ENCODE measurements around the gene WNT4.
"Not testable (repeated sequence)": the region's sequence is repeated elsewhere in the genome, so short reads cannot be mapped to it uniquely, and the experiment has no call there.

Gene WNT4

DNA sequence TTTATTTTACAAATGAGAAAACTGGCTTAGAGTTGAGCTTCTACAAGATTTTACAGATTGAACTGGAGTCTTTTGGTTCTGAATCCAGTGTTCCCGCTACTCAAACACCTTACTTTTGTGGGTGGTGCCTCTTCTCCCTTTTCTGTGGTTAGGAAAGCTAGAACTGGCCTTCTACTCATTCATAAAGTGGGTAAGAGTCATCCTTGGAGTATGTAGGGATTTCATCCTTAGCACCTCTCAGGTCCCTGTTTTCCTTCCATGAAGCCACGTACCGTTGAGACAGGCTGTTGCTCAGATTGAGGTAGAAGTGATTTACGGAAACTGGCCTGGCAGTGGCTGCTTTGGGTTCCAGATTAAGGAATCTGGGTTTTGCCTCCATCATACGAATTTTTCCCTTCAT lies 35.8 kb downstream of the WNT4 start:
- DNase-seq = no peak

- DNase-seq = peak; percentile 49
Observed at GRCh38 chr1:22105611-22106207, 37.2 kb downstream of the WNT4 start.

DNA sequence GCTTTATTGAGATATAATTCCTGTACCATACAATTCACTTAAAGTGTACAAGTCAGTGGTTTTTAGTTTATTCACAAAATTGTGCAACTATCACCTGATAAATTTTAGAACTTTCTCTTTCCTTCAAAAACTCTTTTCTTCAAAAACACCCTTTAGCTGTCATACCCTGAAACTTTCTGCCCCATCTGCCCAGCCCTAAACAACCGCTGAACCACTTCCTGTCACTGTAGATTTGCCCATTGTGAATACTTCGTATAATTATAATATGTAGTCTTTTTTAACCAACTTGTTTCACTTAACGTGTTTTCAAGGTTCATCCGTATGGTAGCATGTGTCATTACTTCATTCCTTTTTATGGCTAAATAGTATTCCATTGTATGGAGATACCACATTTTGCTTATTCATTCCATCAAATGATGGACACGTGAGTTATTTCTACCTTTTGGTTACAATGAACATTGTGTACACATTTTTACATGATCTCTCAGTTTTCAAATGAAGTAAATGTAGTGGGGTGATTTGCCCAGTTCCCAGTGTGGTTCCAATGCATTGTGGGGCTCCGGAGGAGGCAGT lies 37.9 kb downstream of the WNT4 start:
- no peak for DNase-seq

GRCh38 chr1:22104094-22104493 lies 38.8 kb downstream of the WNT4 start:
- no peak for DNase-seq

DNA sequence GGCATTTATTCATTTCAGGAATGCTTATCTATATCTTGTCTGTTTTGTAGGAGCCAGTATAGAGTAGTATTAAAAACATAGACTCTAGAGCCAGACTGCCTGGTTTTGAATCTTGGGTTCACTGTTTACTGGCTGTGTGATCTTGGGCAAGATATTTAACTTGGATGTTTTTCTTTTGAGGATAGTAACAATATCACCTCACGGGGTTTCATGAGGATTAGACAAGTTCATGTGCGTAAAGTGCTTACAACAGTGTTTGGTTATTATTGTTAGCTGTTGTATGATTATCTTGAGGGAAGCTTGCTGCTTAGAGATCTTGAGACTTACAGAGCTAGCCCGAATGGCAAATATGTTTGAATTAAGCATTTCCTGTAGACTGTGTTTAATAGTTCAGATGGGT lies 40.2 kb downstream of the WNT4 start:
- no peak for DNase-seq

DNA sequence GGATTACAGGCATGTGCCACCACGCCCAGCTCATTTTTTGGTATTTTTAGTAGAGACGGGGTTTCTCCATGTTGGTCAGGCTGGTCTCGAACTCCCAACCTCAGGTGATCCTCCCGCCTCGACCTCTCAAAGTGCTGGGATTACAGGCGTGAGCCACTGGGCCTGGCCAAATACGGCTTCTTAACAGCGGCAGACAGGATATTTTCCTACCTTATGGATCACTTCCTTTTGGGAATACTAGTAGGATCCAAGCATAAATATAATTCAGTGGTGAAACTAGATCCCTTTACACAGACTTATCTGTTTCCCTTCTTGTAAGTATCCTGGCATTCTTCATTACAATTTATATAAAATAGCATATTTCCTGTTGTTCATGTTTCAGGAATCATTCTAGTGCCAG lies 40.9 kb downstream of the WNT4 start:
- no peak for DNase-seq

GRCh38 chr1:22101199-22101598 lies 41.7 kb downstream of the WNT4 start:
- no peak for DNase-seq

DNA sequence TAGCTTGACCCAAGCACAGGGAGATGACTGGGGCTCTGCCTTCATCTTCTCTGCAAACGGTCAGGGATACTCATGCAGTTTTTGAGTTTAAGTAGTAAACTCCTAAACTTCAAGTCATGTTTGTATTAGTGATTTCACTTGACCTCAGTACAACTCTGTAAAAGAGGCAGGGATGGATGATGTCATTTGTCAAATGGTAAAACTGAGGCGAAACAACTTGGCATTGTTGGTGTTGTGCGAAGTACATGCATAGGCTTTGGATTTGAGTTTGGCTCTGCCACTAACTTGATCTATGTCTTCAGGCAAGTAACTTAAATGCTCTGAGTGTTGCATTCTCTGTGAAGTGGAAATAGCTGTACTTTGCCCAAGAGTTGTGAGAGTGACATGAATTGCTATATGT lies 42.7 kb downstream of the WNT4 start:
- DNase-seq = no peak

GRCh38 chr1:22098752-22099151 lies 44.1 kb downstream of the WNT4 start:
- no peak for DNase-seq

GRCh38 chr1:22096463-22096862 lies 46.4 kb downstream of the WNT4 start:
- DNase-seq = no peak

DNA sequence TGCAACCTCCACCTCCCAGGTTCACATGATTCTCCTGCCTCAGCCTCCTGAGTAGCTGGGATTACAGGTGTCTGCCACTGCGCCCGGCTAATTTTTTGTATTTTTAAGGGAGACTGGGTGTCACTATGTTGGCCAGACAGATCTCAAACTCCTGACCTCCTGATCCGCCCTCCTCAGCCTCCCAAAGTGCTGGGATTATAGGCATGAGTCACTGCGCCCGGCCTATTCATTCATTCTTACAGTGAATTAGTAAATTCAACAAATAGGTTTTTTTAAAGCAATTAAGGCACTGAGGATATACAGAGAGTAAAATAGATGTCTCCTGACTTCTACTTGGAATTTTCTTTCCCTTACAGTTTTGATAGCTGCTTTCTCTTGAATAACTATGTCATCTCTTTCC lies 46.9 kb downstream of the WNT4 start:
- DNase-seq = no peak

- DNase-seq = no peak
Observed at GRCh38 chr1:22093513-22093912, 49.4 kb downstream of the WNT4 start.

DNA sequence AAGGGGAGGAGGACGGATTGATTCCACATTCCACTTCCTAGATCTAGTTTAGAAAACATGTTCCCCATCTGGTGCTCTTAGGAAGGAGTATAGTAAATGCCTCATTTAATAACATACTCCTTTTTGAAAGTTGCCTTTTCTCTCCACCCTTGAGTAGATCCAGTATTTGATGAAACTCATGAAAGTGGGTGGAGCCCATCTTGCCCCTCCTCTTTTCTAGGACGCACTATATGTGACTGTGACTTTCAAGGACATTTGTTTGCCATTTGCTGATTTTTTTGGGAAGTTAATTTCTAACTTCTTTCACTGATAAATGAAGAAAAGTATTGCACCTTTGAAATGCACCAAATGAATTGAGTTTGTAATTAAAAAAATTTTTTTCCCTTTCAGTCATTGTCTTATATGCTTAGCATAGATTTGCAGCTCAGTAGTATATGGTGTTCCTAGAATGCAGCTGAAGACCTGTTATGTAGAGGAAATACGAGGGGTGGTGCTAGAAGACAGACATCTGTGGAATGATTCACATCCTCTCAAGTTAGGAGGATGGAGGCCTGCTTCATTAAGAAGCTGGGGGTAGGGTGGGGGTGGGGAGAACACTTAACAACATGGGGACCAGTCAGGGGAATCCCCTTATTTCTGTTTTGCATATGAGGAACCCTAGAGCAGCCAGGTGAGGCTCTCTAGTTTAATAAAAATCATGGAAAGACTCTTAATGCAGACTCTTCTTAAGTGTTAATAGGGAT lies 50.7 kb downstream of the WNT4 start:
- DNase-seq = not testable (repeated sequence)

- DNase-seq = no peak
Observed at GRCh38 chr1:22090867-22091266, 52.0 kb downstream of the WNT4 start.

DNA sequence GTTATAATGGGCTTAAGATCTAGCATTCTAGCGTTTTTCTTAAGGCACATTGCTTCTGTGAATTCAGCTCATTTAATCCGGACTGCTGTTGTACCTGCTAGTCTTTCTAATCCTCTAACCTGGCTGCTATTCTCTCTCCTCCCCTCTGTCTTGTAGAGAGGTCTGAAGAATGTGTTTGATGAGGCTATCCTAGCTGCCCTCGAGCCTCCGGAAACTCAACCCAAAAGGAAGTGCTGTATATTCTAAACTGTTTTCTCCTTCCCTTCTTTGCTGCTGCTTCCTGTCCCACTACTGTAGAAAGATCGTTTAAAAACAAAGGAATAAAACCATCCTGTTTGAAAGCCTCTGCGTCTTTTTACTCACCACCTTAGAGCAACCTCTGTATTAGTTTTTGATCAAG lies 53.1 kb downstream of the WNT4 start:
- DNase-seq = no peak

DNA sequence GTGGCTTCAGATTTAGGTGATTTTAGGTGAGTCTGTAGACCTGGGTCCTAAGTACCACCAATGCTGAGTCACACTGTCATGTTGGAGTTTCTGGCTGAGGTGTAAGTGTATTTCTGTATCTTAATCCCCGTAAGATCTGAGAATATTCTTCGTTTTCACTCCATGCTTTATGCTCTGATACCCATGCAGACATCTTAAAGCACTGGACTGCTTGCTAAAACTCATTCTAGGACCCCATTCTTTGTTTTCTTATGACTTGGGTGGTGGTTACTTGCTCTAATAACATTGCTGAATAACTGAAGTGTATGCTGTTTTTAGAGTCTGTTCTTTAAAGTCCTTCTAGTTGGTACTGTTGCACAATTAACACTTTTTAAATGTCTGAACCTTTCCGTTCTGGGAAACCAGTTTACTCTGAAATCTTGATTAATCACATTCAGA lies 53.7 kb downstream of the WNT4 start:
- DNase-seq = no peak

- DNase-seq = no peak
Observed at GRCh38 chr1:22088331-22088730, 54.6 kb downstream of the WNT4 start.

DNA sequence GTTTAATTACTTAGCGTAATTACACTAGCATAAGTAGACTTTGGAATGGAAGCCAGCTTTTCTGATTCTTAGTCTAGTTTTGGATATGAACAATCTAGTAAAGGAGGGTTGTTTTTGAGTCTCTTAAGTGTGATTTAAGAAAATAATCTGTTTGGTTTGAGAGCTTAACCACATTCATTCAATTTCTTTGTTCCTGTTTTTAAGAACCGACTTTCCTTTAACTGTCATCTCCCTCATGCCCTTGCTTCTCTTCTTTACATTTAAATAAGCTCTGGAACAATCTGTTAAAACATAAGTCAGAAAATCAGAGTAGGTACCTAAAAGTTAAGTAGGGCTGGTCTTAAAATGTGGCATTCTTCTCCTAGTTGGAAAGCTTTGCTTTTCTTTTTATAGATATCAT lies 62.7 kb downstream of the WNT4 start:
- DNase-seq = no peak

GRCh38 chr1:22078133-22078532 lies 64.8 kb downstream of the WNT4 start:
- no peak for DNase-seq

- DNase-seq = peak; percentile 13
Observed at GRCh38 chr1:22077728-22078127, 65.2 kb downstream of the WNT4 start.

GRCh38 chr1:22076346-22076745 lies 66.6 kb downstream of the WNT4 start:
- no peak for DNase-seq

GRCh38 chr1:22075718-22076117 lies 67.2 kb downstream of the WNT4 start:
- no peak for DNase-seq

GRCh38 chr1:22074803-22075202 lies 68.1 kb downstream of the WNT4 start:
- DNase-seq = no peak

- no peak for DNase-seq
Observed at GRCh38 chr1:22071511-22071910, 71.4 kb downstream of the WNT4 start.
